NCI-H2171 treated with DMSO at 0.1 percent for 48 hours (cell line): ENCODE measurements around the gene SFTA2.
"Not testable (repeated sequence)": the region's sequence is repeated elsewhere in the genome, so short reads cannot be mapped to it uniquely, and the experiment has no call there.

ENCODE experiments used
- DNase-seq: peaks from one replicate; lab custom pipeline; 2025; lab: John Stamatoyannopoulos, UW

The SFTA2 gene

DNA sequence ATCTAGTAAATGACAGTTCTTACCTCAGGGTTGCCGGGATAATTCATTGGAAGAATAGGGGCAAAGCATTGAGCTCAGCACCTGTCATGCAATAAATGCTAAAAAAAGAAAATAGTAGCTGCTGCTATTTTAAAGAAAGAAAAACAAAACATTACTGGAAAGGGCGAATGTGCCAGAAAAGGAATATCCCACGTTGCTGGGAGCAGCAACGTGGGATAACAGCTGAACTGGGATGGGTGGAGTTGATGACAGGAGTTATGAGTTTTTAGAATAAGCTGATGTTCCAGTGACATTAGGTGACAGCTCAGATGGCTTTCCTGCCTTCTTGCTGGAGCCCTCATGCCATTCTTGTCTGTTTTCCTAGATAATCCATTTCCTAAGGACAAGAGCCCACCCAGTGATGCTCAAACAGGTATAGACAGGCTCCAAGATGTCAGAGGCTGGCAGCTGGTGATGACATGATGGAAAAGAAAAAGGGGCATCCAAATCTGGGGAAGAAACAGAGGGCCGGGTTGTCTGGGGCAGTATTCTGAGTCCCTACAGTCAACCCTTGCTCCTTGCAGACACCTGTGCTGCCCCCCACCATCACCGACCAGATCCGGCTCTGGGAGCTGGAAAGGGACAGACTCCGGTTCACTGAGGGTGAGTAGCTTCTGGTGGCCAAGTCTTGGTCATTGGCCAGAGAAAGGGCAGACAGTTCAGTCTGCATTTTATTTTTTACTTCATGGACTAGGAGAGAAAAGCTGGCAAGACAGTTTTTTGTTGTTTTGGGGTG is 19.0 kb downstream of the SFTA2 start:
- DNase-seq, result no peak

DNA sequence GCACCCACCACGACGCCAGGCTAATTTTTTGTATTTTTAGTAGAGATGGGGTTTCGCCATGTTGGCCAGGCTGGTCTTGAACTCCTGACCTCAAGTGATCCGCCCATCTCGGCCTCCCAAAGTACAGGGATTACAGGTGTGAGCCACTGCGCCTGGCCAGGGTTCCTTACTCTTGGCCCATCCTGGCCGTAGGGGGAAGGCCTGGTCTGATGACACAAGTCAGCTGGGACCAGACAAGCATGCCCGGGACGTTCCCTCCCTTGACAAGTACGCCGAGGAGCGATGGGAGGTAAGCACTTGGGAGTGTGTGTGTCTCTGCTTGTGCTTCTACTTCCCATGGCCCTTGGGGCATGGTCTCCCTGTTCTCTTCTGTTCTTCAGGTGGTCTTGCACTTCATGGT is 21.5 kb downstream of the SFTA2 start:
- not testable (repeated sequence) for DNase-seq

DNA sequence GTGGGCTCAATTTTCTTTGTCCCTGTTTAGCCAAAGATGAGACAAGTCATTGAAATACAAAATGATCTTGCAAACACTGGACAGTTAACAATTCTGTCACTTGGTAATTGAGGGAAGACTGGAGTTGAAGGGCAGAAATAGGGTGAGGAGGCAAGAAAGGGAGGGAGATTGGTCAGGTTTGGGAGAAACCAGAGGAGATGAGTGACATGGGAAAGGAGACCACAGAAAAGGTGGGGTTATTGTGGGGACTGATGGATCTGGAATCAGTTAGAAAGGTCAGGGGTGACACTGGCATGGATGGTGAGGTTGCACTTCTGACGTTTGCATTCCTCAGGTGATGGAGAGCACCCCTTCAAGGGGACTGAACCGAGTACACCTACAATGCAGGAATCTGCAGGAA is 23.3 kb downstream of the SFTA2 start:
- no peak for DNase-seq

DNA sequence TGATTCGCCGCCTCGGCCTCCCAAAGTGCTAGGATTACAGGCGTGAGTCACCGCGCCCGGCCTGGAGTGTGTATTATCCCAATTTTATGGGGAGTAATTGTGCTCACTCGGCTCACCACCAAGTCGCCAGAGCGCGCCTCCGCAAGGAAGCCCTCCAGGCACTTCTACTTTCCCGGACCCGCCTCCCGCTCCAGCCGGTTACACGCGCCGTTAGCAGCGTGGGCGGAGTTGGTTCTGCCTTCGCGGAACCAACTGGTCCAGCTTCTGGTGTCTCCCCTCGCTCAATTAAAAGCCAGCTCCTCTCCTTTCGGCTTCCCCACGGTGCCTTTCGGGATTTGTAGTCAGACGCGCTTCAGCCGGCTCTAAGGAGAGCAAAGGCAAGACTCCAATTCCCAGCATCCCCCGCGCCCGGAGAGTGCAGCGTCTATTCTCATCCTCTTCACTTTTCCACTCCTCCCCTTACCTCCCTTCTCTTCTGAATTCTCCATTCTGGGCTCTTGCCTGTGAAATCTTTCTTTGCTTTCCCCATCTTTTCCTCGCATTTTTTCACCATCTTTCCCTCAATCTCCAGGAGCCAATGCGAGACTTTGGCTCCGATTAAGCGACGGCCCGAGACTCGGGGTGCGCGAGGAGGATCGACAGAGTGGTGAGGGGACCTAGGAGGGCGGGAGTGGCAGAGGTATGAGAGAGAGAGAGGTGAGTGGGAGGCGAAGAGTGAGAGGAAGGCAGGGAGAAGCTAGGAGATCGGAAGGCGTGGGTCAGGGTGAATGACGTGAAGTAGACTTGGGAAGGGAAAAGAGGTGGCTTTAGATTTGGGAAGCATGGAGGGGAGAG is 24.0 kb downstream of the SFTA2 start, which contains the start of gene GTF2H4:
Gene GTF2H4 (plus strand): TSS at position 450 of the 834 bp plus-strand sequence.
- DNase-seq, result peak; percentile 99

DNA sequence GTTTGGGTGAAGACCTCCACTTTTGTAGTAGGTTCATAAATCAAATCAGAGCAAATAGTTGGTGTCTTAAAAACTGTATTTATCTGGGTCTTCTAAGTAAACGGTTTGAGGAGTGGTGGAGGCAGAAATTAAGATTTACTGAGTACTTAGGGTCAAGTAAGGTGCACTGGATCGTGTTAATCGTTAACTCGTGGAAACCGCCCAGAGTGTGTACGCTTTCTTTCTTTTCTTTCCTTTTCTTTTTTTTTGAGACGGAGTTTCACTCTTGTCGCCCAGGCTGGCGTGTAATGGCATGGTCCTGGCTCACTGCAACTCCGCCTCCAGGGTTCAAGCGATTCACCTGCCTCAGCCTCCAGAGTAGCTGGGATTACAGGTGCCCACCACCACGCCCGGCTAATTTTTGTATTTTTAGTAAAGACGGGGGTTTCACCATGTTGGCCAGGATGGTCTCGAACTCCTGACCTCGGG is 24.6 kb downstream of the SFTA2 start:
- DNase-seq, result not testable (repeated sequence)

DNA sequence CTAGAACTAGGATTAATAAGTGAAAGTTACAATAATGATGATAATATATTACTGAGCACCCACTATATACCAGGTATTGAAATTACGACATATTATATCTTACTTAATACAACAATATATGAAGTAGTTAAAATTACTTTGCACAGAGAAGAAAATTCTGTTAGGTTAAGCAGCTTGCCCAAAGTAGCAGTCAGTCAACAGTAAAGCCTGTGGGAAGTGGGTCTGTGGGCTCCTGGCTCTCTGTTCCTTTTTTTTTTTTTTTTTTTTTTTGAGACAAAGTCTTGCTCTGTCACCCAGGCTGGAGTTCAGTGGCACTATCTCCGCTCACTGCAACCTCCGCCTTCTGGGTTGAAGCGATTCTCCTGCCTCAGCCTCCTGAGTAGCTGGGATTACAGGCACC is 28.7 kb downstream of the SFTA2 start:
- DNase-seq, result no peak

DNA sequence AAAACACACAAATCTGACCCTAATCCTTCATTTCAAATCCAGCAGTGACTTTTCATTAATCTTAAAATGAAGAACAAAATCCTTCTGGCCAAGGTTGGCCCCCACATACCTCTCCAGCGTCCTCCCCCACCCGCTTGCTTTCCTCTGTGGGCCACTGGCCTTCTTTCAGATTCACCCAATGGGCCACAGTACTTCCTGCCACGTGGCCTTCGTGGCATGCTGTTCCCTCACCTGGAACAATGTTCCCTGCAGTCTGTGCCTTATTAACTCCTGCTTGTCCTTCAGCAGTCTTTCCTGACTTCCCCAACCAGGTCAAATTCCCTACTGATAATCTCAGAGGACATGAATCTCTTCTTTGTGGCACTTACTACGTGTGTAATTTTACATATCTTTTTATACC is 29.3 kb downstream of the SFTA2 start:
- no peak for DNase-seq

DNA sequence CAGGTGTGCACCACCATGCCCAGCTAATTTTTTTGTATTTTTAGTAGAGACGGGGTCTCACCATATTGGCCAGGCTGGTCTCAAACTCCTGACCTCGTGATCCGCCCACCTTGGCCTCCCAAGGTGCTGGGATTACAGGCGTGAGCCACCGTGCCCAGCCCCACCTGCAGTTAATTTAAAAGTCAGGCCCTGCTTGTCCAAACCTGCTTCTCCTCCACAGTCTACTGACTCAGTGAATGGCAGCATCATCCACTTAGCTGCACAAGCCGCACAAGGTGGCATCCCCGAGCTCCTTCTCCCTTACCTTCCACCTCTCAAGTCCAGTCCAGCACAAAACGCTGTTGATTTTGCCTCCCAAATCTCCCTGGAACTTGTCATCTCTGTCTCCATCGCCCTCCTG is 29.8 kb downstream of the SFTA2 start:
- not testable (repeated sequence) for DNase-seq

DNA sequence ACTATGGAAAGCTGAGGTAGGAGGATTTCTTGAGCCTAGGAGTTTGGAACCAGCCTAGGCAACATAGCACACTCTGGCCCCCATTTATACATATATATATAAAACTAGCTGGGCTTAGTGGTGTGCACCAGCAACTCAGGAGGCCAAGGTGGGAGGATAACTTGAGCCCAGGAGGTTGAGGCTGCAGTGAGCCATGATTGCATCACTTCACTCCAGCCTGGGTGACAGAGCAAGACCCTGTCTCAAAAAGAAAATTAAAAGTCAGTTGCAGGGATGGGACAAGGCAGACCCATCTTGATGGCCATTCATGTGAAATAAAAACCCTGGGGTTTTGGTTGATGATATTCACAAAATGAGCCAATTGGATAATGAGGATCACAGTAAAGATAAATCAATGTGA is 30.5 kb downstream of the SFTA2 start:
- no peak for DNase-seq

DNA sequence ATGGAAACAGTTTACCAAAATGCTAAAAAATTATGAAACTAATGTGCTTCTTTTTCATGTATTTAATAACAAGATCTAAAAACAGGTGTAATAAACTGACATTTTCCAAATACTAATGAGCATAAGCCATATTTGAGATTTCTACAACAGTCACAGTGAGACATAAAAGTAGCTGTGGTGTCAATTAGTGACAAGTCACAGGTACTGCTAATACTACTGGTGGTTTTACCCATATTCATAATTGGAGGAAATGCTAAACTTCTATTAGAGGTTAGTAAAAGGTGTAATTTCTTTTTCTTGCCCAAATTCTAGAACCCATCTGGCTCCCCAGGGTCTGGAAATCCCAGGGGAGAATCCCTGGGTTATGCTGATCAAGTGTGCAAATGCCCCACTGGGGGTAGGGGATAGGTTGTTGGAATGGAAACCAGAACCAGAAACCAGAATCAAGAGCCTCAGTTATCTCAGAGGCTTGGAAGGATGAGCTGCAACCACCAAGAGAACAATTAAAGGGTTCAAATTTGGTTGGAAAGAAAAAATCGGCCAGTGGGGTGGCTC is 31.0 kb downstream of the SFTA2 start:
- DNase-seq, result no peak

DNA sequence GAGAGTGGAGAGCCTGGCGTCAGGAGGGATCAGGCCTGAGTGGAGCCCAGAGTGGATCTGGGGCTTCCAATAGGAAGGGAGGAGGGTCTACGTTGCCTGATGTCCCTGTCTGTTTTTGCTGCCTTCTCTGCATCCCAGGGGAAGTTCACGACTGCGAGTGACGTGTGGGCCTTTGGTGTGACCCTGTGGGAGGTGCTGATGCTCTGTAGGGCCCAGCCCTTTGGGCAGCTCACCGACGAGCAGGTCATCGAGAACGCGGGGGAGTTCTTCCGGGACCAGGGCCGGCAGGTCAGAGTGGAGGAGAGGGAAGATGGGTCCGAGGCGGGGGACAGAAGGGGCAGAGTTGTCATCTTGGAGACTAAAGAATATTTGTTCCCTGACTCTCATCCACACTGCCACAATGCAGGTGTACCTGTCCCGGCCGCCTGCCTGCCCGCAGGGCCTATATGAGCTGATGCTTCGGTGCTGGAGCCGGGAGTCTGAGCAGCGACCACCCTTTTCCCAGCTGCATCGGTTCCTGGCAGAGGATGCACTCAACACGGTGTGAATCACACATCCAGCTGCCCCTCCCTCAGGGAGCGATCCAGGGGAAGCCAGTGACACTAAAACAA is 33.1 kb downstream of the SFTA2 start:
- no peak for DNase-seq

DNA sequence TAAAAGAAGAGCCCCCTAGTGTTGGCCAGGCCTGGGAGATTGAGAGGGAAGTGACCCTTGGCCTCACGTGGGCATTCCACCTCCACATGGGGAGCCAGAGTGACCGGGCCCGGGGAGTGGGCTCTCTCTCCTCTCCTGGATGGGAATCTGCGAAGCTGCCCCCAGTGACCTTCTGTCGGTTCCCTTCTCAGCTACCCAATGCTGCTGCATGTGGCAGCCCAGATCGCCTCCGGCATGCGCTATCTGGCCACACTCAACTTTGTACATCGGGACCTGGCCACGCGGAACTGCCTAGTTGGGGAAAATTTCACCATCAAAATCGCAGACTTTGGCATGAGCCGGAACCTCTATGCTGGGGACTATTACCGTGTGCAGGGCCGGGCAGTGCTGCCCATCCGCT is 34.1 kb downstream of the SFTA2 start:
- DNase-seq, result no peak

DNA sequence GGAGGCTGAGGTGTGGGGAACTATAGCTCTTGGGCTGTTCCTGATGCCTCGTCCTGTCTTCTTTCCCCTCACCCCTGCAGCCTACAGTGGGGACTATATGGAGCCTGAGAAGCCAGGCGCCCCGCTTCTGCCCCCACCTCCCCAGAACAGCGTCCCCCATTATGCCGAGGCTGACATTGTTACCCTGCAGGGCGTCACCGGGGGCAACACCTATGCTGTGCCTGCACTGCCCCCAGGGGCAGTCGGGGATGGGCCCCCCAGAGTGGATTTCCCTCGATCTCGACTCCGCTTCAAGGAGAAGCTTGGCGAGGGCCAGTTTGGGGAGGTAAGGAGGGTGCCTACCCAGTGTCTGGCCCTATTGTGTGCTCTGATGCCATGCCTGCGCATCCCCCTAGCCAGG is 35.4 kb downstream of the SFTA2 start:
- DNase-seq, result no peak

DNA sequence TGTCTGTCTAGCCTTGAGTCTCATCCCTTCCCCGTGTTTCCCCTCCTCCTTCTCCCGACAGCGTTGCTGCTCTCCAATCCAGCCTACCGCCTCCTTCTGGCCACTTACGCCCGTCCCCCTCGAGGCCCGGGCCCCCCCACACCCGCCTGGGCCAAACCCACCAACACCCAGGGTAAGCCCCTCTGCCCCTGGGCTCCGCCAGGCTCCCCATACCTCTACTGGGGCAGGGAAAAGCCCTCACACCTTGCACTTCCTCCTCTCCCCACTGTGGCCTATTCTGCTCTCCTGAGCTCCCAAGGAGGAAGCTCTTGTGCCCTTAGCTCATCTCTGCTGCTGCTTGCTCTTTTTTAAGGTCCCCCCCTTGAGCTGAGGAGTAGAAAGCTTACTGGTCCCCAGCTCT is 36.6 kb downstream of the SFTA2 start:
- no peak for DNase-seq

DNA sequence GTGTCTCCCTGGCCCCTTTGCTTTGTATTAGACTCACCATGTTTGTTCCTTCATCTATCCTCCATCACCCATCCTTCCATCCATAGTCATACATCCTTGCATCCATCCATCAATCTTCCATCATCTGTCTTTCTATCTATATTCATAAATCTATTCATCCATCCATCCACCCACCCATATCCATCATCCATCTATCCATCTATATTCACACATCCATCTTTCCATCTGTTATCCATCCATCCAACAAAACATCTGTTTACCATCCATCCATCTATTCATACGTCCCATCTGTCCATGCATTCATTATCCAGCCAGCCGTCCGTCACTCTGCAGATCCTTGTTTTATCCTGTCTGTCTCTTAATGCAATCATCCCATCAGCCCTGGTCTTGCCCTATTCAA is 37.0 kb downstream of the SFTA2 start:
- DNase-seq, result no peak

DNA sequence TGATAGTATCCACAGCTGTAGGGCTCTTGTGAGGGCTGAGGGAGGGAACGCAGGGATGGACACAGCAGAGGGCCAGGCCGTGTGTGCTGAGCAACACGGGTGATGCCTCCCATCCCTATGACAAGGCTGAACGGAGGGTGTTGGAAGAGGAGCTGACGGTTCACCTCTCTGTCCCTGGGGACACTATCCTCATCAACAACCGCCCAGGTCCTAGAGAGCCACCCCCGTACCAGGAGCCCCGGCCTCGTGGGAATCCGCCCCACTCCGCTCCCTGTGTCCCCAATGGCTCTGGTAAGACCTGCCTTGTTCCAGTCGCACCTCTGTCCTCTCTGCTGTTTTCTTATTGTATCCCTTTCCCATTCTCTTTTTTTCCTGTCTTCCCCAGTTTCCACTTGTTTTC is 37.6 kb downstream of the SFTA2 start:
- no peak for DNase-seq

DNA sequence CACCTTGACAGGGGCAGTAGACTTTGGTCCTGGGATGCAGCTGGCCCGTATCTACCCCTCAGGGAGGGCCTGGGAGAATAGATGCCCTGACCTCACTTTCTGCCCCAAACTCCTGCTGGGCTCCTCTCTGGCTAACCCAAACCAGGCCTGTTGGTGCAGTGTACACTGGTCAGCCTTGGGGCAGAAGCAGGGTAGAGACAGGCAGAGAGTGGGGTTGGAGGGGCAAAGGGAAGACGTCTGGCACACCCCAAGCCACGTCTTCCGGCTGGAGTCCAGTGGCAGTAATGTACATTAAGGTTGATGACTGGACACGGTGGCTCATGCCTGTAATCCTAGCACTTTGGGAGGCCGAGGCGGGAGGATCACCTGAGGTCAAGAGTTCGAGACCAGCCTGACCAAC is 38.3 kb downstream of the SFTA2 start:
- DNase-seq, result no peak

DNA sequence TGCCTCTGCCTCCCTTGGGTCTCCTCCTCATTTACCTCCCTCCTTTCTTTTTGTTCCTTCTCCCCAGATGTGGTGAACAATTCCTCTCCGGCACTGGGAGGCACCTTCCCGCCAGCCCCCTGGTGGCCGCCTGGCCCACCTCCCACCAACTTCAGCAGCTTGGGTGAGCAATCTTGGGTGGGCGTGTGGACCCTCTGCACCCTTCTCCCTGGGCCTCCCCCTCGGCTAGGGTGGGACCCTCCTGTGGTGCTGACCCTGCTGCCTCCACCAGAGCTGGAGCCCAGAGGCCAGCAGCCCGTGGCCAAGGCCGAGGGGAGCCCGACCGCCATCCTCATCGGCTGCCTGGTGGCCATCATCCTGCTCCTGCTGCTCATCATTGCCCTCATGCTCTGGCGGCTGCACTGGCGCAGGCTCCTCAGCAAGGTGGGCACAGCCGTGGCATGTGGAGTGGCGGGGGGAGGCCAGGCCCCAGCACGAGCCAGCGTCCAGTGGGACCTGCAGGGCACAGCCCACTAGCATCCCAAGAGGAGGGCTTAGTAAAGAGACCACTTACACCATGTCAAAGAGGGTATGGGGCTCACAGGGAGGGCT is 38.9 kb downstream of the SFTA2 start:
- DNase-seq, result no peak

DNA sequence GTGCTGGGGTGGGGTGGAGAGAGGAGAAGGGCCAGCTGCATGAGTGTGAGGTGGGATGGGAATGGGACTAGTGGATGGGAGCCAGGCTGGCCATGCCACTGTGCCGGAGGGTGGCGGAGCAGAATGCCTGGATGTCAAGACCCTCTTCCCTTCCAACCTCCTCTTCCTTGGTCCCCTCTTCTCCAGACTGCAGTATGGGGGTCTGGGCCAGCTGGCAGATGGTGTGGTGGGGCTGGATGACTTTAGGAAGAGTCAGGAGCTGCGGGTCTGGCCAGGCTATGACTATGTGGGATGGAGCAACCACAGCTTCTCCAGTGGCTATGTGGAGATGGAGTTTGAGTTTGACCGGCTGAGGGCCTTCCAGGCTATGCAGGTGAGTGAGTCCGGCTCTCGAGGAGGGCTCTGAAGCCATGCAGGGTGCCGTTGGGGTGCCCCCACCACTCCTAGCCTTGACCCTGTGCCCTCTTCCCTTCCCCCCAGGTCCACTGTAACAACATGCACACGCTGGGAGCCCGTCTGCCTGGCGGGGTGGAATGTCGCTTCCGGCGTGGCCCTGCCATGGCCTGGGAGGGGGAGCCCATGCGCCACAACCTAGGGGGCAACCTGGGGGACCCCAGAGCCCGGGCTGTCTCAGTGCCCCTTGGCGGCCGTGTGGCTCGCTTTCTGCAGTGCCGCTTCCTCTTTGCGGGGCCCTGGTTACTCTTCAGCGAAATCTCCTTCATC is 40.0 kb downstream of the SFTA2 start:
- no peak for DNase-seq

DNA sequence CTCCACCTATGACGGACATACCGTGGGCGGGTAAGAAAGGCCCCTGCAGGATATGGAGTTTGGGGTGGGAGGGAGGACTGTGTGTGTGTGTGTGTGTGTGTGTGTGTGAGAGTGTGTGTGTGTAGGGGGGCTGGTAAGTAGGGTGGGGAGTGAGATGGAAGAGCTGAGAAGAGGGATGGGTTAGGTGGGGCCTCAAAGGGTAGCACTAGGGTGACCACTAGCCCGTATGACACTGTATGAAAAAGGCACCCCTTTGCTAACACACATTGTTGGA is 40.6 kb downstream of the SFTA2 start:
- no peak for DNase-seq

DNA sequence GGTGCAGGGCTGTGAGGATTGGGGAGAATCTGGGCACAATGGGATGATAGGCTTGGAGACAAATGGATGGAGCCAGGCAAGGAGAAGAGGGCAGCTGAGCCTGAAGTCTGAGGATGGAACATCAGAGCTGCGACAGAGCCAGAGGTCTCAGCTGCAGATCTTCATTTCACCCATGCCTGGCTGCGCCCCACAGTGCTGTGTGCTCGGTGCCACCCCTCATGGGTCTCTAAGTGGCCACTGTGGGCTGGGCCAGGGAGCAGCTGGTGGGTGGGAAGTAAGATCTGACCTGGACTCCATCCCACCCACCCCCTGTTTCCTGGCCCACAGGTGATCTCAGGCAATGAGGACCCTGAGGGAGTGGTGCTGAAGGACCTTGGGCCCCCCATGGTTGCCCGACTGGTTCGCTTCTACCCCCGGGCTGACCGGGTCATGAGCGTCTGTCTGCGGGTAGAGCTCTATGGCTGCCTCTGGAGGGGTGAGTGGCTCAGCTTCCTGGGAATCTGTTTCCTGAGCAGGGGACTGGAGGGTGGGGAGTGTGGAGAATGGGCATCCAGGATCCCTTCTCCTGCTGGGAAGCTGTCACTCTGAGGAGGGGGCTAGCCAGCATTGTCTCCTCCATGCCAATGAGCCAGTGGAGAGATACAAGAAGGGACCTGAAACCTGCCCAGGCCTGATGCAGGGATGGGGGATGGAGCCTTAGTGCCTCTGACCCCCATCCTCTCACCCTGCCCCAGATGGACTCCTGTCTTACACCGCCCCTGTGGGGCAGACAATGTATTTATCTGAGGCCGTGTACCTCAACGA is 41.1 kb downstream of the SFTA2 start:
- DNase-seq, result no peak
